Body of pancreas (tissue), 4 donors: ENCODE results near the gene DOCK4.

ENCODE experiments used
- CTCF ChIP-seq, 7 experiments: fragments of 450-650 bp in 4 of 7; fragments of 200-600 bp in 3 of 7; sonication (generic) in 3 of 7; IDR thresholded peaks; one replicate each; pipeline ENCODE4 v1.5.1; 2016 to 2019; ENCODE audit warnings: antibody characterized with exemption in 7 of 7
- POLR2A ChIP-seq, 3 donors: fragments of 450-650 bp; IDR thresholded peaks; one replicate each; pipeline ENCODE4 v1.6.1; 2016; ENCODE audit warnings: antibody characterized with exemption in 3 of 3, mild to moderate bottlenecking in 2 of 3

- TF ChIP-seq CTCF (IDR thresholded peaks at IDR 0.05) (no peak), POLR2A (IDR thresholded peaks at IDR 0.05) (no peak)
Measured at GRCh38 chr7:112072541-112073245, 133.5 kb downstream of the DOCK4 start.
